PC-3 (cell line): Measurements from ENCODE around the gene PITX1. TPM values are rescaled to one million over a fixed set of nuclear protein-coding genes. Genes with fewer than 3 reads are reported as not detected.

Experiments
- ATAC-seq: fragments of 200-7000 bp; cut with Tn5 transposase; 2 replicates; pipeline ENCODE4 v1.9.1; 2020; ENCODE audit warnings: mild to moderate bottlenecking, moderate library complexity
- BruUV-seq: library from RNA; stranded (reverse); fragments of 400-500 nt; replicated peaks from 2 replicates; lab custom pipeline; 2021; lab: Mats Ljungman, UMichigan
- CTCF ChIA-PET: fragments of 300-600 bp; sonication (Branson Sonifier 250); formaldehyde crosslinking; loops from one replicate; lab custom pipeline; 2022; ENCODE audit warnings: antibody characterized with exemption; lab: Charles Lee
- POLR2A ChIA-PET: fragments of 300-600 bp; sonication (Branson Sonifier 250); formaldehyde crosslinking; loops from one replicate; lab custom pipeline; 2022; ENCODE audit warnings: antibody characterized with exemption; ENCODE audit not compliant: unreplicated experiment; lab: Charles Lee
- DNase-seq: peaks from one replicate; pipeline ENCODE4 v3.0.0-alpha.2; 2015
- H2AFZ ChIP-seq: fragments of 300-600 bp; sonication (generic); 2 replicates; pipeline ENCODE4 v1.6.0; 2016; ENCODE audit warnings: antibody characterized with exemption, low read length
- H3F3A ChIP-seq: fragments of 300-600 bp; sonication (generic); one replicate; pipeline ENCODE4 v1.6.0; 2017; ENCODE audit warnings: antibody characterized with exemption, low read length, control low read depth, mild to moderate bottlenecking; ENCODE audit not compliant: unreplicated experiment
- H3K27ac ChIP-seq: fragments of 300-600 bp; sonication (generic); 2 replicates; pipeline ENCODE4 v1.5.1; 2016; ENCODE audit warnings: mild to moderate bottlenecking, low read length
- H3K27me3 ChIP-seq: fragments of 300-600 bp; sonication (generic); 2 replicates; pipeline ENCODE4 v1.6.1; 2016; ENCODE audit warnings: low read length, mixed read lengths
- H3K36me3 ChIP-seq: fragments of 300-600 bp; sonication (generic); 2 replicates; pipeline ENCODE4 v1.6.1; 2016; ENCODE audit warnings: low read depth, mixed run types, low read length, mixed read lengths
- H3K4me1 ChIP-seq: fragments of 300-600 bp; sonication (generic); 2 replicates; pipeline ENCODE4 v1.5.1; 2016; ENCODE audit warnings: low read length; ENCODE audit not compliant: insufficient read depth
- H3K4me2 ChIP-seq: fragments of 300-600 bp; sonication (generic); 2 replicates; pipeline ENCODE4 v1.6.0; 2016; ENCODE audit warnings: low read length
- H3K4me3 ChIP-seq: fragments of 300-600 bp; sonication (generic); 2 replicates; pipeline ENCODE4 v1.5.1; 2016; ENCODE audit warnings: mild to moderate bottlenecking, low read length, mixed read lengths
- H3K79me2 ChIP-seq: fragments of 300-600 bp; sonication (generic); 2 replicates; pipeline ENCODE4 v1.6.1; 2017; ENCODE audit warnings: low read length, mixed read lengths
- H3K9ac ChIP-seq: fragments of 300-600 bp; sonication (generic); 2 replicates; pipeline ENCODE4 v1.6.0; 2016; ENCODE audit warnings: mild to moderate bottlenecking, low read length
- H3K9me2 ChIP-seq: fragments of 300-600 bp; sonication (generic); replicated peaks from 2 replicates; pipeline ENCODE4 v1.6.1; 2016; ENCODE audit warnings: mixed run types, low read length, mixed read lengths
- H3K9me3 ChIP-seq: fragments of 300-600 bp; sonication (generic); 2 replicates; pipeline ENCODE4 v1.6.1; 2016; ENCODE audit warnings: low read length, mixed read lengths
- H4K20me1 ChIP-seq: fragments of 300-600 bp; sonication (generic); 2 replicates; pipeline ENCODE4 v1.6.1; 2016; ENCODE audit warnings: low read length, mixed read lengths
- CTCF ChIP-seq: fragments of 300-600 bp; sonication (generic); conservative IDR thresholded peaks from 2 replicates; pipeline ENCODE4 v1.5.1; 2017; ENCODE audit warnings: antibody characterized with exemption, low read depth, mild to moderate bottlenecking, low read length
- EZH2 ChIP-seq: fragments of 300-600 bp; sonication (generic); IDR thresholded peaks from one replicate; pipeline ENCODE4 v1.6.1; 2017; ENCODE audit warnings: antibody characterized with exemption, mild to moderate bottlenecking, low read length; ENCODE audit not compliant: unreplicated experiment
- EZH2phosphoT487 ChIP-seq: fragments of 300-600 bp; sonication (generic); IDR thresholded peaks from 2 replicates; pipeline ENCODE4 v1.6.1; 2018; ENCODE audit warnings: mild to moderate bottlenecking, antibody characterized with exemption, low read length, borderline replicate concordance
- intact Hi-C: fragments of 100-400 bp; cut with micrococcal nuclease; formaldehyde crosslinking; loops from 2 replicates; pipeline ENCODE4 v1.9.0; 2023
- total RNA-seq: library from RNA; depleted of rRNA; stranded (reverse); fragments of >200 nt; gene quantifications from 2 replicates; pipeline ENCODE4 v1.2.3, GENCODE V29; 2014

The PITX1 gene
- total RNA-seq, 1 experiment from 2014 or later: 40.8 TPM

GRCh38 chr5:134989266-134989830, 44.7 kb downstream of the PITX1 start:
- CTCF ChIA-PET: no interaction called here

GRCh38 chr5:134982230-134982629, 51.8 kb downstream of the PITX1 start:
- no peaks in the 10 kb centered on the region for H3K27me3 ChIP-seq
- no peak for TF ChIP-seq EZH2
- no peak for TF ChIP-seq EZH2phosphoT487
- TF ChIP-seq CTCF: no peak
- H3F3A ChIP-seq: no peaks in the 10 kb centered on the region
- no peaks in the 10 kb centered on the region for H3K9me2 ChIP-seq
- intact Hi-C loops: no loop called here
- no peaks in the 10 kb centered on the region for H3K79me2 ChIP-seq
- no peak overlapping the region for H3K27ac ChIP-seq
- no peaks in the 10 kb centered on the region for H4K20me1 ChIP-seq
- H3K4me2 ChIP-seq: no peak overlapping the region
- ChIA-PET POLR2A (no interaction called here), CTCF (no interaction called here)
- 0 out of 2 replicates have a peak, but pooled peaks cover 11% of the 10 kb centered on the region for H3K9me3 ChIP-seq
- no peak for ATAC-seq
- no peak for DNase-seq
- BruUV-seq: no TSS peak
- no peak overlapping the region for H3K9ac ChIP-seq
- H3K4me1 ChIP-seq: no peaks in the 10 kb centered on the region
- H2AFZ ChIP-seq: no peak overlapping the region
- H3K4me3 ChIP-seq: no peak overlapping the region
- H3K36me3 ChIP-seq: no peaks in the 10 kb centered on the region; the same call in 1 of the 2 replicates

More at GRCh38 chr5:134989266-134989830, 44.7 kb downstream of the PITX1 start:
- Histone ChIP-seq H3K36me3 (no peaks in the 10 kb centered on the region), H3K27me3 (no peaks in the 10 kb centered on the region), H2AFZ (no peak overlapping the region), H3K79me2 (no peaks in the 10 kb centered on the region), H3K9me3 (no peaks in the 10 kb centered on the region), H3K9me2 (no peaks in the 10 kb centered on the region), H4K20me1 (no peaks in the 10 kb centered on the region), H3F3A (no peaks in the 10 kb centered on the region), H3K4me1 (no peaks in the 10 kb centered on the region), H3K4me2 (no peak overlapping the region), H3K9ac (no peak overlapping the region), H3K4me3 (no peak overlapping the region), H3K27ac (no peak overlapping the region)
- TF ChIP-seq EZH2 (no peak), CTCF (no peak), EZH2phosphoT487 (no peak)
- ATAC-seq (no peak), DNase-seq (no peak)
- POLR2A ChIA-PET: no interaction called here
- BruUV-seq: no TSS peak
- intact Hi-C loops: no loop called here

GRCh38 chr5:134979416-134979815, 54.6 kb downstream of the PITX1 start:
- H2AFZ ChIP-seq: no peak overlapping the region
- intact Hi-C loops: no loop called here
- CTCF ChIA-PET: no interaction called here
- TF ChIP-seq CTCF (no peak), EZH2 (no peak), EZH2phosphoT487 (no peak)
- no peak overlapping the region for H3K9ac ChIP-seq
- no peak overlapping the region for H3K27ac ChIP-seq
- H3K4me2 ChIP-seq: no peak overlapping the region
- no peaks in the 10 kb centered on the region for H3K27me3 ChIP-seq
- H3K36me3 ChIP-seq: no peaks in the 10 kb centered on the region; the same call in 1 of the 2 replicates
- no peak for ATAC-seq
- no peaks in the 10 kb centered on the region for H3K9me2 ChIP-seq
- no peaks in the 10 kb centered on the region for H3K4me1 ChIP-seq
- H3K79me2 ChIP-seq: no peaks in the 10 kb centered on the region
- DNase-seq: no peak
- POLR2A ChIA-PET: no interaction called here
- no peaks in the 10 kb centered on the region for H4K20me1 ChIP-seq
- BruUV-seq: no TSS peak
- H3K4me3 ChIP-seq: no peak overlapping the region
- 0 out of 2 replicates have a peak, but pooled peaks cover 11% of the 10 kb centered on the region for H3K9me3 ChIP-seq
- no peaks in the 10 kb centered on the region for H3F3A ChIP-seq
